Activated gamma-delta T cell (primary cell): ENCODE measurements around the gene COLEC12.

ENCODE experiments used
- DNase-seq: peaks from one replicate; lab custom pipeline; 2025; lab: John Stamatoyannopoulos, UW

Gene COLEC12

GRCh38 chr18:389658-390357, 110.7 kb downstream of the COLEC12 start:
- no peak for DNase-seq

DNA sequence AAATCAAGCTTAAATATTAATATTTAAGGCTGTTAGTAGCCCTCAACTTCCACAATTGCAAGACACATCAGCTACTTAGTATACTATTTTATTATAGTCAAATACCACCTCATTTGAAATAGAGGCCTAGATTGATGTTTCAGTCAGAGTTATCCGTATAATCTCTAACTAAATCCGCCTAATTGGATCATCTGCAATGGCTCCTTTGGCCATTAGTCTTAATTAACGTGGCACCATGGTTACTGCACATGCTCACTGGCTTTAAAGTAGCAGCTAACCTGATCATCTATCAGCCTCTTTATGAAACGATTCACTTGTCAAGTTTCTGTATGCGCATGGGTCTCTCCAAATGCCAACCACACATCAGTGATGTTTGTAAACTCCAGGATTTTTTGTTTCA, 112.3 kb downstream of the COLEC12 start:
- no peak for DNase-seq

- no peak for DNase-seq
Observed at GRCh38 chr18:386994-387393, 113.5 kb downstream of the COLEC12 start.

- no peak for DNase-seq
Observed at GRCh38 chr18:384897-385296, 115.6 kb downstream of the COLEC12 start.

DNA sequence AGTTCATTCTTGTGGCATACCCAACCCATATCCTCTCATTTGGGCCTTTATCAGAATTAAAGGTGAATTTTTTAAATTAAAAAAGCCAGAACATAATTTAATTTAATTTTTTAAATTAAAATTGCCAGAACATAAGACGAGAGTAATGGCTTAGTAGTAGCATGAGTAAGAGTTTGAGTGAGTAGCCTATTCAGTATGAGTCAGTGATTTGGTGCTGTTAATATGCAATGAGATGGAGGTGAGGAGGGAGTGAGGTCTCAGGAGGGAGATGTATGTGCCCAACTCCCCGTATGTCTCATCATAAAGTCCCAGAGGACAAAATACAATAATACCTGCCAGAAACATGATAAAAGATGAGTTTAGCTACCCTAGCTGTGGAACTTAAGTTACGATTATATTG, 117.4 kb downstream of the COLEC12 start:
- no peak for DNase-seq

DNA sequence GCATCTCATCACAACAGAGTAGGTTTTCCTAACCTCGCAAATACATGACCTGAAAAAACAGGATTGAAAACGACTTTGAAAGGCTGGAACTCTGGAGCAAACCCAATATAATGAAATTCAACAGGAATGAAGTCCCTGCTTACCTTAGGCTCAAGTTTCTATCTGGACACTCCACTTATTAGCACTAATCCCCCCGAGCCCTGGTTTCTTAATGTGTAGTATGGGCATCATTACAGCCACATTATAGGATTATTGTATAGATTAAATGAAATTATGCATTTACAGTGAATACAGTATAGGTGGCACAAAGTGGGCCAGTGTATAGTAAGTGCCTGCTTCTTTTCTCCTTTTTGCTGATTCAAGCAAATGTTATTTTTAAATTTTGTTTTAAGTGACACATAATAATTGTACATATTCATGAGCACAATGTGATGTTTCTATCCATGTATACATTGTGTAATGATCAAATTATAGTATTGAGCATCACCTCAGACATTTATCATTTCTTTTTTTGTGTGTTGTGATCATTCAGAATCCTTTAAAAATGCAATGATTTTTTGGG, 118.0 kb downstream of the COLEC12 start:
- no peak for DNase-seq

GRCh38 chr18:379681-380330, 120.7 kb downstream of the COLEC12 start:
- DNase-seq, result no peak

DNA sequence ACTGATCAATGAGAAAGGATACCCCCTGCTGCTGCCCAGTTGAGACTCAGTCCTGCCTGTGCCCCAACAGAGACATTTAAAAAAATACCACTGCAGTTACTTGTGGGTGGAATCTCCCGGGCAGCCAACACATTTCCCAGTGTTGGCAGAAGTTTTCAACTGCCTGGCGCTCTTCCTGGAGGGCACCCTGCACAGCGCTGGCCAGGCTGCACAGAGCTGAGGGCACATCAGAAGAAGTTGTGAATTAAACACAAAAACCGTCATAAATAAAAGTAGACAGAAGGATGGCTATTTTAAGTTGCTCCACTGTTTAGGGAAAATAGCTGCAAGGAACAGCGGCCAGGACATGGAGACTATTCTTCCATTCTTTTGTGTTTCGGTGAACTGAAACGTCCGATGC, 122.4 kb downstream of the COLEC12 start:
- no peak for DNase-seq

DNA sequence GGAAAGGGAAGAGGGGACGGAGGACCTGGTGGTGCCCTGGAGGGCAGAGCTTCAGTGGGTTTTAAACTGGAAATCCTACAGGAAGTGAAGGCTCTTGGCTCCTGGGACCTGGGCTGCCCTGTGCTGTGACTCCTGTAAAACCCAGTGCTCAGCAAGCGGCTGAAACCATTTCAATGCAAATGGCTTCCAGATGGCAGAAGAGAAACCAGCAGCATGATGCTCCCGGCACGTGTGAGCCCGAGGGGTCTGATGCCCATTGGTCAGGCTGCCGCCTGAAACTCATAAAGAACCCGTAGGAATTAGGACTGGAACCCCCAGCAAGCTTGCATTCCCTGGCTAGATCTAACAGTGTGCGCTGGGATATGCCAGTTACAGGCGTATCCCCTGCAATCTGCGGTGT, 123.4 kb downstream of the COLEC12 start:
- no peak for DNase-seq

- no peak for DNase-seq
Observed at GRCh38 chr18:376311-376710, 124.2 kb downstream of the COLEC12 start.

DNA sequence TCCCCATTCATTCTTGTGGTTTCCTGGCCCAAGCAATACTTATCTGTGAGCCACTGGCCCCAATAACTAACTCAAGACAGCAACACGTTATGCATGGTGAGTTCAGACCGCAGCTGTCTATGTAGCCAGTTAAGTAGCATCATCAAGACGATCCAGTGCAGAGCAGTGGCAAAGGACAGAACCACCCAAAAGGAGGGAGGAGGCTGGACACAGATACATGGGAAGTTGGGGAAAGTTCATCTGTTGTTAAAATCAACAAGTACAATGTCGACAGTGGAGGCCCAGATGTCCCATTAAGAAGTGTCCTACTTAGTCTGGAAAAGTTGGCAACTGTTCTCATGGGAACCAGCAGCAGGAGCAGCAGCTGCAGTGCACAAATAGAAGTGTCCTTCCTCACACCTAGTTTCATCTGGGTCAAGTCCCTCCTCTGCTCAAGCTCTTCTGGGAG, 125.8 kb downstream of the COLEC12 start:
- no peak for DNase-seq

GRCh38 chr18:373780-374179, 126.7 kb downstream of the COLEC12 start:
- DNase-seq, result no peak

GRCh38 chr18:371609-371982, 128.9 kb downstream of the COLEC12 start:
- no peak for DNase-seq

- no peak for DNase-seq
Observed at GRCh38 chr18:370751-371608, 129.5 kb downstream of the COLEC12 start.

DNA sequence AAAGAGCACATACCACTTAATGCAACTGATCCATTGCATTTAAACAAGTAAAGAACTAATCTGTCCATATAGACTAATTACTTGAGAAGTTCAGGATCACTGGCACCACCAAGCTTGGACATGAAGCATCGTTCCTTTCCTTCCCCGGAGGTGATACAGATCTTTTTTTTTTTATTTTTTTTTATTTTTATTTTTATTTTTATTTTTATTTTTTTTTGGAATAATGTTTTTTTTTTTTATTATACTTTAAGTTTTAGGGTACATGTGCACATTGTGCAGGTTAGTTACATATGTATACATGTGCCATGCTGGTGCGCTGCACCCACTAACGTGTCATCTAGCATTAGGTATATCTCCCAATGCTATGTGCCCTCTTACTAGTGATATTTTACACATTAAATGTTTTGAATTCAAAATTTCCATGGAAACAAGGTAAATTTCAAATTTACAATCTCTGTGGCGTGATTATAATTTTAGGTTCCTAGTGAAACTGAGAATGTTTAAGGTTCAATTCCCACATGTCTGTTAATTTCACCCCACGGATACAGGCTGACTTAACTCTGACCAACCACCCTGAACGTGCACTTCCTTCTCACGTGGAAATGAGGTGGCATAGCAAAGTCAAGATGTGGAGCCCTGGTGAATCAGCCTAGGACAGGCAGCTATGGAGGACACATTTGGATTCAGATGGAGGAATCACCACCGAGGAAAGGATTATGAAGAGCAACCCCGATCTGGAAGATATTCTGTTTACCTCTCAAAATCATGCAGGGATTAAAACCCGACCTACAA, 131.1 kb downstream of the COLEC12 start:
- DNase-seq, result no peak

DNA sequence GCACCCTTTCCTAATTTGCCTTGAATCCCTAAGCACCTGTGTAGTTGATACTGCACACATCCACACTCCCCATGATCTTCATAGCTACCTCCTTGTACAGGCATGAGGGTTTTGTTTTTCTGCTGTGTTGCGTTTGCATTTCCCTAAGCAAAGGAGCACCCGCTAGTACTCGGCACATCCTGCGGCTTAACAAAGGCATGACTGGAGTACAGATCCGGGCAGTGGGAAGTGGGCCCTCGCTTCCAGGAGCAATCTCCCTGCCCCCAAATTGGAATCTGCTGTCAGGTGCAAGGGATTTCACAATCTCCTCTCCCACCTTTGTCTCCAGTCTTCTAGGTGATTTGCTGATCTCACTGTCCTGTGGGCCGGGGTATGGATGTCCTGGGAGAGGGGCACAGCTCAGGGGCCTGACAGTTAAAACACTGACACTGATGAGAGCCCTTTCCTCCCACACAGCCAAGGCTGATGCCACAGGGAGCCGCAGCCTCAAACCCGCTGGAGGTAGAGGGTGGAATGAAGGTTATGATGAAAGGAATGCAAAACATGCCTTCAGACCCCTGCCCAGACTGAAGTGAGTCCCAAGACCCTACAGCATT, 133.9 kb downstream of the COLEC12 start:
- DNase-seq, result no peak

- no peak for DNase-seq
Observed at GRCh38 chr18:365651-366050, 134.8 kb downstream of the COLEC12 start.

DNA sequence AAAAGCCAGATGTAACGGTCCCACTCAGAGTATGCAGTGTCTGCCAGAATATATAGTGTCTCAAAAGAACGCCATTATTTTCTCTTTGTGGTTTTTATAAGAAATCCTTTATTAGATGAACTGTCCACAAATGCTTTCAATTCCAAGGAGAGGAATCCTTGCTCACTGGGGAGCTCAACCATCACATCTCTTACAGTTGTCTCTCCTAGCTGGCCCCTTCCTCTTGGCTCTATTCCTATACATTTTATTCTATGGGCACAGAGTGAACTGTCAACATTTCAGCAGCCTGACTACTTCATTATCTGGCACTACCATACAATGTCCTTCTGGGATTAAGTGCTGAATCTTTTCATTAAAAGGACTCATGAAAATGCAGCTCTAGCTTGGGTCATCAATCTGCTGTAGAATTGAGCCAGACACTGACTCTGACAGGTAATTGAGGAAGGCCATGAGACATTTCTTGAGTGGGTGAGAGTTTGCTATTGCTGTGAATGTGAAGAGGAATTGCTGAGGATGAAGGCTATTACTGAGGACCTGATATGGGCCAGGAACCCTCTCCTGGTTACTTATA, 136.2 kb downstream of the COLEC12 start:
- no peak for DNase-seq

DNA sequence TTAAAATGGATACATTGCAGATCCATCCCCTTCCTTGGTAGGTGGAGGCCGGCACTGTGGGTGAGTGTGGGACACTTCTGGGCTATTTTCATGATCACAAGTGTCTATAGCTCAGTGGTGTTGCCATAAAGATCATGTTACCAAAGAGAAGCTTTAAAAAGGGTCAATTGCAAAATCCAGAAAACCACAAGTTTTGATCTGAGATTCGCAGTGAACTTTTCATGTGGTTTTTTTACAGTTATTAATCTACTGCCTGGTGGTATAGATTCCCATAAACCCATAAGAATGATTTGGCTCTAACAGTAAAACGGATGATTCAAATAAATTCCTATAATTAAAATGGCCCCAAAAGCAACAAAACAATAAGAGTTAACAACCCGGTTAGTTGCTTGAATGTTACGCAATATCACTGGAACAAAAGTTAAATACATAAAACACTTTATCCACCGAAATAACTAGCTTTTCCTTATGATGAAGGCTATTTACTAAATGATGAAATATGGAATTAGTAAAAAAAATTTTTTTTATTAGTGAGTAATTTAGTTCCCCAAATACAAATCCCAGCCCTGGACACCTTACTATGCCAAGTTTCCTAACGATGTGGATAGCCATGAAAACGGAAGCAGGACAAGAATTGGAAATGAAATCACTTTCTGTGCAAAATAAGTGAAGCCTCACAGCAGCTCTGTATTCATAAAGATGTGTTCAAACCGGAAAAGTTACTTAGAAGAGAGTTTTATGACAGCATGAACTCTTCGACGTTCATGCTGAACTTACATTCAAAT, 137.0 kb downstream of the COLEC12 start:
- DNase-seq, result no peak
